Measurements from ENCODE around the gene CCDC54. TPM values are rescaled to one million over a fixed set of nuclear protein-coding genes. Genes with fewer than 3 reads are reported as not detected.

CCDC54 gene
- total RNA-seq, 1 experiment from 2014 or later = not detected

DNA sequence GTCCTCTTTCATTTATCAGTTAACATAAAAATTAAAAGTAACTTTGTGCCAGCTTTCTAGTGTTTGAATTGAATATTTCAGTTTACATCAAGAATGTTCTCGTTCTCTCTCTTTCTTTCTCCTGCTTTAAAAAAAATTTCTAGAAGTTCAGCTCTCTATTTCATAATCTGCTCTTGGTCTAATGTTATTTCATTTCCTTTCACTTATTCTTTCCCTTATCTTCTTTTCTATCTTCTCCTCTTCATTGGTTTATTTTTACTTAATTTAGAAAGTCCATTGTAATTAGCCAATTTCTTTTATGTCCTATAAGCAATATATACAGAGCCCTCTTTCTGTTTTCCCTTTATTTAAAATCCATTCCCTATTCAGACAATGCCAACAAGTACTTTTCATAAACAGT is 44.6 kb downstream of the CCDC54 start:
- no peak for DNase-seq (ENCODE audit: low spot score)
- in situ Hi-C loops (cut with HindIII; ENCODE audit: low sequenced_read_pairs) = no loop called here

DNA sequence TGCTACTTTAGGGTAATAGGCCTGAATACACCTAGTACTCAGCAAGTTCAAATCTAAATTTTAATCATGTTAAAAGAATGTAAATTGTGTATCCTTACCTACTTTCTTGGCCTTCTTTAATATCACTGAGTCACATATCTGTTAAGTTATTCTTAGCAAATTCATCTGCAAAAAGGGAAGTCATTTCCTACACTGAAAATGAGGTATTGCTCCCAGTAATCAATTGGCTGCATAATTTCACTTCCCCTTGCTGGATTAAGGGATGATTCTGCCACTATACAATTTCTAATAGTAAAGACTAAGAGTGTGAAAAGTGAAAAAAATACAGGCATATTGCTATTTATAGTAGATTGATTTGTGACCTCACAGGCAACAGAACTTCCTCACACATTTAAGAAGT is 47.8 kb downstream of the CCDC54 start:
- no peak for DNase-seq (ENCODE audit: low spot score)
- in situ Hi-C loops (cut with HindIII; ENCODE audit: low sequenced_read_pairs) = no loop called here

DNA sequence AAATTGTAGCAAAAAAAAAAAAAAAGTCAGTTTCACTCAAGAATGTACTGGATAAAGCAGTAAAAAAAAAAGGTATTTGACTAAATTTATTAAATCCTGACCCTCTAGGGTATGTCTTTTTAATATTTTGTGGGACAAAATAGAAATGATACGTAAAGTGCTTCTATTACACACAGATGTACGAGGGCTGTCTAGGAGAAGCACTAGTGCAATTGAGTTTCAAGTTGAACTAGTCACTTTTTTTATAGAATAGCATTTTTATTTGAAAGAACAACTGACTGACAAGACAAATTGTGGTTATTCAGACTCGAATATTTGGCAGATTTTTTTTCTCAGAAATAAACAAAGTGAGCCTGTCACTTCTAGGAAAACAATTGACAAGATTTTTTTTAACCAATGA is 49.0 kb downstream of the CCDC54 start:
- in situ Hi-C loops (cut with HindIII; ENCODE audit: low sequenced_read_pairs) = no loop called here
- no peak for DNase-seq (ENCODE audit: low spot score)

Other genes starting within 250 kb of the CCDC54 start
- 0.10 and 0.12 TPM in 2 replicates for gene BBX, start 145.5 kb downstream of the CCDC54 start, total RNA-seq (2014; rRNA removed; shearing (Covaris generic))

Data from G401 (cell line).